GM12878 (cell line): ENCODE data around the gene LAMA4.

Experiments used
- CTCF ChIP-seq, 3 experiments: IDR thresholded peaks in 2 of 3; conservative IDR thresholded peaks in 1 of 3; 2 replicates each; pipeline ENCODE4 v1.5.1; 2011; ENCODE audit warnings: low read depth in 3 of 3, low read length in 3 of 3, mild to moderate bottlenecking in 3 of 3, control low read depth in 2 of 3, moderate library complexity in 2 of 3, inconsistent platforms in 1 of 3, mixed read lengths in 1 of 3; ENCODE audit not compliant: control insufficient read depth in 2 of 3, insufficient read depth in 1 of 3; ENCODE audit errors: extremely low read depth in 1 of 3
- POLR2A ChIP-seq: IDR thresholded peaks from 2 replicates; pipeline ENCODE4 v1.6.1; 2011; ENCODE audit warnings: low read depth, mild to moderate bottlenecking, low read length
- RAD21 ChIP-seq: IDR thresholded peaks from 2 replicates; pipeline ENCODE4 v1.6.1; 2011; ENCODE audit warnings: mild to moderate bottlenecking, low read depth, low read length, moderate library complexity; ENCODE audit not compliant: insufficient read depth
- RB1 ChIP-seq: fragments of 450-650 bp; formaldehyde crosslinking; IDR thresholded peaks from 2 replicates; pipeline ENCODE4 v1.6.1; 2017; ENCODE audit warnings: mild to moderate bottlenecking, borderline replicate concordance
- TAF1 ChIP-seq: IDR thresholded peaks from 2 replicates; pipeline ENCODE4 v1.6.1; 2011; ENCODE audit warnings: mild to moderate bottlenecking, low read depth, low read length, borderline replicate concordance
- TF ChIP-seq, protein P1 (sequence below): IDR thresholded peaks from 2 replicates; pipeline ENCODE4 v1.6.1; 2011; ENCODE audit warnings: low read depth, mild to moderate bottlenecking, low read length, moderate library complexity, borderline replicate concordance; ENCODE audit errors: extremely low read depth

DNA sequence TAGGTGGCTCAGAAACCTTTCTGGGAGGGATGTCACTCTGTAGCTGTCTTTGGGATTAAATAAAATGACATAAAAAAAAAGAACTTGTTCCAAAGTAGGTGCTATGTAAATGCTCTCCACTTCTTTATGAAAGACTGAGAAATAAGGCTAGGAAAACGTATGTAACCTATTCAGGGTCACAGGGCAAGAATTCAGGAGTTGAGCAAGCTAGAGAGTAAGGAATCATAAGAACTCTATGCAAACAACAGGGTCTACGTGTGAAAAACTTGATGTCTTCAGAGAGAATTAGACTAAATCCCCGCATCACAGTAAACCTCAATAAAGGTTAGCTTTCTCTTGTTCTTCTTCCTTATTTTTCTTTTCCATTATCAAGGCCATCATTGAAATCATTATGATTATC is 59.2 kb downstream of the LAMA4 start:
- TF ChIP-seq CTCF (IDR thresholded peaks at IDR 0.05 in 2 of 3, conservative IDR thresholded peaks at IDR 0.05 in 1 of 3; ENCODE audit: control insufficient read depth in 2 of 3, extremely low read depth in 1 of 3, insufficient read depth in 1 of 3, low read depth in 3 of 3, low read length in 3 of 3) (no peak), RAD21 (no peak), POLR2A (no peak), RB1 (no peak), TAF1 (no peak)
- TF ChIP-seq, protein P1, sequence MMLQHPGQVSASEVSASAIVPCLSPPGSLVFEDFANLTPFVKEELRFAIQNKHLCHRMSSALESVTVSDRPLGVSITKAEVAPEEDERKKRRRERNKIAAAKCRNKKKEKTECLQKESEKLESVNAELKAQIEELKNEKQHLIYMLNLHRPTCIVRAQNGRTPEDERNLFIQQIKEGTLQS = no peak
